ENCODE data around the gene DMKN. TPM values are rescaled to one million over a fixed set of nuclear protein-coding genes. Genes with fewer than 3 reads are reported as not detected.
A peak's percentile ranks its signal among the peaks of the same experiment; 100 is the strongest.

The DMKN gene
- total and polyA plus RNA-seq, 9 of the 15 experiments (the other 6 are each of a cell fraction or from before 2014, with no cell fraction given), result 0.36 to 0.53 TPM; not detected in 7

- TF ChIP-seq DEAF1 (CRISPR knock-in tag; IDR thresholded peaks at IDR 0.05) (no peak), ELK1 (CRISPR knock-in tag; IDR thresholded peaks at IDR 0.05) (no peak), RFX7 (CRISPR knock-in tag; IDR thresholded peaks at IDR 0.05) (no peak), ADNP (tag; IDR thresholded peaks at IDR 0.05) (no peak), TBL1XR1 (IDR thresholded peaks at IDR 0.05; ENCODE audit: low read length in 2 of 2) (no peak), BRD4 (IDR thresholded peaks at IDR 0.05) (no peak), ZNF121 (CRISPR knock-in tag; conservative IDR thresholded peaks at IDR 0.05) (peak; percentile 74; the same call in 1 of the 2 replicates), NKRF (IDR thresholded peaks at IDR 0.05; ENCODE audit: borderline replicate concordance) (no peak)
- TF ChIP-seq, protein P1, sequence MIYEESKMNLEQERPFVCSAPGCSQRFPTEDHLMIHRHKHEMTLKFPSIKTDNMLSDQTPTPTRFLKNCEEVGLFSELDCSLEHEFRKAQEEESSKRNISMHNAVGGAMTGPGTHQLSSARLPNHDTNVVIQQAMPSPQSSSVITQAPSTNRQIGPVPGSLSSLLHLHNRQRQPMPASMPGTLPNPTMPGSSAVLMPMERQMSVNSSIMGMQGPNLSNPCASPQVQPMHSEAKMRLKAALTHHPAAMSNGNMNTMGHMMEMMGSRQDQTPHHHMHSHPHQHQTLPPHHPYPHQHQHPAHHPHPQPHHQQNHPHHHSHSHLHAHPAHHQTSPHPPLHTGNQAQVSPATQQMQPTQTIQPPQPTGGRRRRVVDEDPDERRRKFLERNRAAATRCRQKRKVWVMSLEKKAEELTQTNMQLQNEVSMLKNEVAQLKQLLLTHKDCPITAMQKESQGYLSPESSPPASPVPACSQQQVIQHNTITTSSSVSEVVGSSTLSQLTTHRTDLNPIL (CRISPR knock-in tag; IDR thresholded peaks at IDR 0.05), result no peak
- TF ChIP-seq, protein P2, sequence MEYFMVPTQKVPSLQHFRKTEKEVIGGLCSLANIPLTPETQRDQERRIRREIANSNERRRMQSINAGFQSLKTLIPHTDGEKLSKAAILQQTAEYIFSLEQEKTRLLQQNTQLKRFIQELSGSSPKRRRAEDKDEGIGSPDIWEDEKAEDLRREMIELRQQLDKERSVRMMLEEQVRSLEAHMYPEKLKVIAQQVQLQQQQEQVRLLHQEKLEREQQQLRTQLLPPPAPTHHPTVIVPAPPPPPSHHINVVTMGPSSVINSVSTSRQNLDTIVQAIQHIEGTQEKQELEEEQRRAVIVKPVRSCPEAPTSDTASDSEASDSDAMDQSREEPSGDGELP (CRISPR knock-in tag; IDR thresholded peaks at IDR 0.05; ENCODE audit: borderline replicate concordance), result no peak
Measured at GRCh38 chr19:35455616-35456201, 57.7 kb downstream of the DMKN start (continued).
